B cell (primary cell): Measurements from ENCODE around the gene GRIK3. TPM values are rescaled to one million over a fixed set of nuclear protein-coding genes. Genes with fewer than 3 reads are reported as not detected.

Experiments used
- ATAC-seq: fragments of 200-7000 bp; cut with Tn5 transposase; one replicate; pipeline ENCODE4 v1.10.0; 2021; ENCODE audit warnings: low read depth, mild to moderate bottlenecking, moderate number of reproducible peaks, moderate library complexity
- CTCF ChIA-PET: fragments of 350-600 bp; sonication (Branson Sonifier 250); formaldehyde crosslinking; loops from one replicate; lab custom pipeline; 2021; ENCODE audit warnings: antibody characterized with exemption, inconsistent platforms; lab: Charles Lee
- POLR2A ChIA-PET: fragments of 350-600 bp; sonication (Branson Sonifier 250); formaldehyde crosslinking; loops from one replicate; lab custom pipeline; 2021; ENCODE audit warnings: antibody characterized with exemption; lab: Charles Lee
- DNase-seq: peaks from one replicate; pipeline ENCODE4 v3.0.0; 2013
- H2AFZ ChIP-seq: 2 replicates; pipeline ENCODE4 v1.6.1; 2012; ENCODE audit warnings: mild to moderate bottlenecking, low read depth, low read length; ENCODE audit not compliant: insufficient read depth, poor library complexity, severe bottlenecking
- H3K27ac ChIP-seq, 2 donors: 1 replicate in 1 of 2; 2 replicates in 1 of 2; pipeline ENCODE4 v1.5.1; 2012 to 2013; ENCODE audit warnings: low read length in 2 of 2, mild to moderate bottlenecking in 2 of 2, moderate library complexity in 1 of 2
- H3K27me3 ChIP-seq, 4 experiments: fragments of 200-600 bp in 1 of 4; sonication (generic) in 1 of 4; replicated peaks in 1 of 4; 1 replicate in 2 of 4; 2 replicates in 2 of 4; pipeline versions ENCODE4 v1.6.1 to v1.7.0; 2013 to 2016; ENCODE audit warnings: low read length in 3 of 4, mild to moderate bottlenecking in 2 of 4, mixed read lengths in 1 of 4, moderate library complexity in 1 of 4; ENCODE audit not compliant: insufficient read depth in 4 of 4, control insufficient read depth in 3 of 4; ENCODE audit errors: control extremely low read depth in 1 of 4
- H3K36me3 ChIP-seq, 2 experiments: replicated peaks in 1 of 2; 1 replicate in 1 of 2; 2 replicates in 1 of 2; pipeline versions ENCODE4 v1.6.1 to v1.7.1; 2013; ENCODE audit warnings: low read length in 1 of 2; ENCODE audit not compliant: insufficient read depth in 2 of 2, control insufficient read depth in 1 of 2; ENCODE audit errors: control extremely low read depth in 1 of 2, extremely low read depth in 1 of 2
- H3K4me1 ChIP-seq, 2 donors: fragments of 200-600 bp in 1 of 2; sonication (generic) in 1 of 2; 1 replicate in 1 of 2; 2 replicates in 1 of 2; pipeline versions ENCODE4 v1.5.1 to v1.6.1; 2013 to 2017; ENCODE audit warnings: low read length in 2 of 2; ENCODE audit not compliant: control insufficient read depth in 2 of 2, insufficient read depth in 2 of 2
- H3K4me2 ChIP-seq: replicated peaks from 2 replicates; pipeline ENCODE3; 2012; ENCODE audit warnings: mild to moderate bottlenecking, low read depth, low read length; ENCODE audit not compliant: poor library complexity, severe bottlenecking
- H3K4me3 ChIP-seq, 5 experiments: fragments of 200-600 bp in 1 of 5; sonication (generic) in 1 of 5; 1 replicate in 3 of 5; 2 replicates in 2 of 5; pipeline versions ENCODE4 v1.5.1 to v1.7.0; 2011 to 2016; ENCODE audit warnings: low read length in 4 of 5, mild to moderate bottlenecking in 4 of 5, low read depth in 2 of 5, control low read depth in 1 of 5, moderate library complexity in 1 of 5; ENCODE audit not compliant: insufficient read depth in 1 of 5; ENCODE audit errors: control extremely low read depth in 1 of 5, extremely low read depth in 1 of 5
- H3K79me2 ChIP-seq: fragments of 200-600 bp; sonication (generic); one replicate; pipeline ENCODE4 v1.6.0; 2016; ENCODE audit warnings: low read length; ENCODE audit not compliant: control insufficient read depth, insufficient read depth
- H3K9ac ChIP-seq: fragments of 200-600 bp; sonication (generic); 2 replicates; pipeline ENCODE4 v1.6.1; 2017; ENCODE audit warnings: mild to moderate bottlenecking, low read length, moderate library complexity
- H3K9me3 ChIP-seq, 3 donors: one replicate each; pipeline versions ENCODE4 v1.6.1 to v1.7.1; 2013; ENCODE audit warnings: low read length in 2 of 3; ENCODE audit not compliant: control insufficient read depth in 2 of 3, insufficient read depth in 1 of 3; ENCODE audit errors: control extremely low read depth in 1 of 3
- H4K20me1 ChIP-seq: 2 replicates; pipeline ENCODE4 v1.6.0; 2012; ENCODE audit warnings: mild to moderate bottlenecking, low read length; ENCODE audit not compliant: insufficient read depth, control insufficient read depth, poor library complexity, severe bottlenecking
- H3K27ac Mint-ChIP-seq: one replicate; pipeline ENCODE4 v1.8.0; 2021; ENCODE audit warnings: mixed read lengths
- H3K27me3 Mint-ChIP-seq: one replicate; pipeline ENCODE4 v1.8.0; 2021; ENCODE audit warnings: mixed read lengths
- H3K4me1 Mint-ChIP-seq: one replicate; pipeline ENCODE4 v1.8.0; 2021; ENCODE audit warnings: mixed read lengths
- H3K4me3 Mint-ChIP-seq: one replicate; pipeline ENCODE4 v1.8.0; 2021; ENCODE audit warnings: mixed read lengths
- H3K9me3 Mint-ChIP-seq: one replicate; pipeline ENCODE4 v1.8.0; 2022; ENCODE audit warnings: mixed read lengths; ENCODE audit not compliant: insufficient read depth
- EZH2 ChIP-seq: IDR thresholded peaks from 2 replicates; pipeline ENCODE4 v1.6.1; 2012; ENCODE audit warnings: borderline replicate concordance, low read depth, mild to moderate bottlenecking, moderate library complexity, low read length; ENCODE audit not compliant: insufficient read depth, poor library complexity, severe bottlenecking
- WGBS: methylation state at CpG from one replicate; pipeline ENCODE4 v1.1.5; 2013; ENCODE audit warnings: missing lambda C conversion rate; ENCODE audit not compliant: insufficient coverage; 5-methylcytosine and 5-hydroxymethylcytosine counted together
- intact Hi-C: fragments of 100-400 bp; cut with micrococcal nuclease; formaldehyde crosslinking; loops from one replicate; pipeline ENCODE4 v1.10.0; 2022
- polyA plus RNA-seq: library from polyadenylated mRNA; depleted of rRNA; stranded (reverse); fragments of >200 nt; gene quantifications from 2 replicates; pipeline ENCODE4 v1.2.3, GENCODE V29; 2012
- total RNA-seq, 2 donors: library from RNA; stranded (reverse); fragments of 120-200 nt in 1 of 2; gene quantifications; 1 replicate in 1 of 2; 2 replicates in 1 of 2; pipeline versions ENCODE4 v1.2.3 to v1.2.4, GENCODE V29; 2013 to 2022
- TF ChIP-seq, protein P1 (sequence below): fragments of 200-600 bp; IDR thresholded peaks from one replicate; pipeline ENCODE4 v1.8.0; 2022; ENCODE audit warnings: antibody characterized with exemption, mild to moderate bottlenecking

Gene GRIK3
- total and polyA plus RNA-seq, 2 donors (not counting 1 experiment from before 2014, with no cell fraction given), result 0.12 to 1.5 TPM

DNA sequence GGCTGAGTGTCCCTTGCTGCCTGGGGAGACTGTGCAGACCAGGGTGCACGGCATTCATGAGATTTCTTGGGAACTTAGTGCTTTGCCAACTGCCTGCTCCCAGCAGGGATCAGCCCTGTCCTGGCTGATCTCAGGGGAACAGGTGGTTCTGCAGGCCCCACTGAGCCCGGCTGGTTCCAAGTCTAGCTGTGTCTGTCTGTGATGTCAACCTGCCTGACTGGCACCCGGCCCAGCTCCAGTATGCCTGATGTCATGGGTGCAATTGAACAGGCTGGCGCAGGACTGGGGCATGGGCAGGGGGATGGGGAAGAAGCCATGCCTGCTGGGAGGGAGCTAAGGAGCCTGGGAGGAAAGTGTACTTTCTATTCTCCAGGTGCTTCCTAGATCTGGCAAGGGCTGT is 227.1 kb downstream of the GRIK3 start:
- Histone ChIP-seq H3K9me3 (no peaks in the 10 kb centered on the region), H3K4me3 (no peak overlapping the region), H3K9ac (no peak overlapping the region), H4K20me1 (no peaks in the 10 kb centered on the region), H3K36me3 (no peaks in the 10 kb centered on the region), H3K4me2 (no peak overlapping the region), H3K27me3 (no peaks in the 10 kb centered on the region), H2AFZ (no peak overlapping the region), H3K4me1 (no peaks in the 10 kb centered on the region), H3K27ac (no peak overlapping the region), H3K79me2 (no peaks in the 10 kb centered on the region)
- CTCF ChIA-PET, result no interaction called here
- ATAC-seq (no peak), DNase-seq (no peak)
- no peak for TF ChIP-seq EZH2
- TF ChIP-seq, protein P1, sequence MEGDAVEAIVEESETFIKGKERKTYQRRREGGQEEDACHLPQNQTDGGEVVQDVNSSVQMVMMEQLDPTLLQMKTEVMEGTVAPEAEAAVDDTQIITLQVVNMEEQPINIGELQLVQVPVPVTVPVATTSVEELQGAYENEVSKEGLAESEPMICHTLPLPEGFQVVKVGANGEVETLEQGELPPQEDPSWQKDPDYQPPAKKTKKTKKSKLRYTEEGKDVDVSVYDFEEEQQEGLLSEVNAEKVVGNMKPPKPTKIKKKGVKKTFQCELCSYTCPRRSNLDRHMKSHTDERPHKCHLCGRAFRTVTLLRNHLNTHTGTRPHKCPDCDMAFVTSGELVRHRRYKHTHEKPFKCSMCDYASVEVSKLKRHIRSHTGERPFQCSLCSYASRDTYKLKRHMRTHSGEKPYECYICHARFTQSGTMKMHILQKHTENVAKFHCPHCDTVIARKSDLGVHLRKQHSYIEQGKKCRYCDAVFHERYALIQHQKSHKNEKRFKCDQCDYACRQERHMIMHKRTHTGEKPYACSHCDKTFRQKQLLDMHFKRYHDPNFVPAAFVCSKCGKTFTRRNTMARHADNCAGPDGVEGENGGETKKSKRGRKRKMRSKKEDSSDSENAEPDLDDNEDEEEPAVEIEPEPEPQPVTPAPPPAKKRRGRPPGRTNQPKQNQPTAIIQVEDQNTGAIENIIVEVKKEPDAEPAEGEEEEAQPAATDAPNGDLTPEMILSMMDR, result no peak
- Mint-ChIP-seq H3K4me1 (no peaks in the 10 kb centered on the region), H3K9me3 (no peaks in the 10 kb centered on the region), H3K27me3 (peaks cover 3% of the 10 kb centered on the region), H3K27ac (no peak overlapping the region), H3K4me3 (no peak overlapping the region)
- intact Hi-C loops, result no loop called here
- WGBS, result 77% methylated on average over 4 of the region's 4 CpGs
- POLR2A ChIA-PET, result no interaction called here

DNA sequence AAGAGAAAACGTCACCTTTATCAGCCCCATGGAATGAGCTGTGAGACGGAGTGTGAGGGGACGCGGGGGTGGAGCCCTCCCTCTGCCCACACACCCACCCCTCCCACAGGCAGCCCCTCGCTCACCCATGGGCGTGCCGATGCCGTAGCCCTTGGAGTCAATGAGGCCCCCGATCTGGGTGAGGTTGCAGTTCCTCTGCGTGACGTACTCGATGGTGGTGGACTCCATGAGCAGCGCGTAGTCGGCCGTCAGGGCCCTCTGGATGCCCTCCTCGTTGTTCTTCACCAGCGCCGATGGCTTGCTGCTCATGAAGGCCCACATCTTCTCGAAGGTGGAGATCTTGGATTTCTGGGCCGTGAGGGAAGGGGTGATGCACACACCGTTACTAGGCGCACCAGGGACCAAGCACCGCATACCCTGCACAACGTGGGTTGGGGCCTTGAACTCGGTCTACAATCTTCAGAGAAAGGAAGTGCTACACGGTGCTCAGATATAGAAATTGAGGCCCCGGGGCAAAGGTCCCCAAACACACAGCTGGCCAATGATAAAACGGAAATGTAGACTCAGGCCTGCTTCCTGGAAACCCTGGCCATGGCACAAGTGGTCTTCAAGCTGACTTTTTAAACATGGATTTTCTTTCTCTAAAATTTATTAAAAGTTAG is 228.2 kb downstream of the GRIK3 start:
- Histone ChIP-seq H3K36me3 (no peaks in the 10 kb centered on the region), H4K20me1 (no peaks in the 10 kb centered on the region), H2AFZ (no peak overlapping the region), H3K27ac (no peak overlapping the region), H3K79me2 (no peaks in the 10 kb centered on the region), H3K9ac (no peak overlapping the region), H3K4me1 (no peaks in the 10 kb centered on the region), H3K4me2 (no peak overlapping the region), H3K9me3 (no peaks in the 10 kb centered on the region), H3K27me3 (peaks cover 0 to 2% (median 0%) of the 10 kb centered on the region in 4 experiments), H3K4me3 (no peak overlapping the region)
- Mint-ChIP-seq H3K4me3 (no peak overlapping the region), H3K9me3 (no peaks in the 10 kb centered on the region), H3K27ac (no peak overlapping the region), H3K27me3 (peaks cover 3% of the 10 kb centered on the region), H3K4me1 (no peaks in the 10 kb centered on the region)
- WGBS, result 86% methylated on average over 25 of the region's 29 CpGs
- CTCF ChIA-PET, result interaction anchor here (0.7 kb wide), 2 partner anchors 10 to 31 kb away, joined by 3 to 5 read pairs; no protein-coding TSS in a partner anchor
- DNase-seq (no peak), ATAC-seq (no peak)
- TF ChIP-seq EZH2, result no peak
- TF ChIP-seq, protein P1, result no peak
- intact Hi-C loops, result no loop called here
- POLR2A ChIA-PET, result no interaction called here
